Measurements from ENCODE around the gene INAVA. TPM values are rescaled to one million over a fixed set of nuclear protein-coding genes. Genes with fewer than 3 reads are reported as not detected.
A peak's percentile ranks its signal among the peaks of the same experiment; 100 is the strongest.

Gene INAVA
- polyA plus RNA-seq, 3 donors from 2014 or later = 0.10 TPM; not detected in 2

- peaks cover 4 to 8% (median 4%) of the 10 kb centered on the region in 3 donors for H3K27me3 Mint-ChIP-seq (ENCODE audit: low read depth in 3 of 3)
- no peaks in the 10 kb centered on the region for H3K9me3 Mint-ChIP-seq
- H3K4me3 Mint-ChIP-seq = peak overlapping the region; percentile 43 to 89 (median 78)
- peak overlapping the region; percentile 68 to 97 (median 79) for H3K27ac Mint-ChIP-seq
- H3K36me3 Mint-ChIP-seq = peaks cover 0 to 2% (median 2%) of the 10 kb centered on the region in 3 donors
- no peak for DNase-seq
- H3K4me1 Mint-ChIP-seq = peaks cover 43 to 53% of the 10 kb centered on the region in 2 donors
Measured at GRCh38 chr1:200869376-200869752, 25.3 kb upstream of the INAVA start.

GRCh38 chr1:200869753-200870391 is 24.8 kb upstream of the INAVA start:
- no peaks in the 10 kb centered on the region for H3K9me3 Mint-ChIP-seq
- H3K4me1 Mint-ChIP-seq = peaks cover 47 to 58% of the 10 kb centered on the region in 2 donors
- H3K4me3 Mint-ChIP-seq = peak overlapping the region; percentile 43 to 89 (median 78)
- DNase-seq = peak in 1 of 3 donors; percentile 54
- H3K36me3 Mint-ChIP-seq = peaks cover 0 to 7% (median 7%) of the 10 kb centered on the region in 3 donors
- peaks cover 4 to 13% (median 6%) of the 10 kb centered on the region in 3 donors for H3K27me3 Mint-ChIP-seq (ENCODE audit: low read depth in 3 of 3)
- peak overlapping the region; percentile 68 to 97 (median 79) for H3K27ac Mint-ChIP-seq

- peaks cover 62 to 71% of the 10 kb centered on the region in 2 donors for H3K4me1 Mint-ChIP-seq
- H3K4me3 Mint-ChIP-seq = peak within 1 kb of the TSS; percentile 67 to 89 (median 75)
- peak in 1 of 3 donors; percentile 24 for DNase-seq
- peaks cover 0 to 13% (median 6%) of the 10 kb centered on the region in 3 donors for H3K27me3 Mint-ChIP-seq (ENCODE audit: low read depth in 3 of 3)
- peaks cover 4 to 7% (median 7%) of the 10 kb centered on the region in 3 donors for H3K36me3 Mint-ChIP-seq
- peak within 1 kb of the TSS; percentile 51 to 93 (median 76) for H3K27ac Mint-ChIP-seq
- no peaks in the 10 kb centered on the region for H3K9me3 Mint-ChIP-seq
Measured at GRCh38 chr1:200872446-200873115, 22.1 kb upstream of the INAVA start, which contains the start of gene GPR25. GPR25 (plus strand) TSS chr1:200872981; CDS start chr1:200873038, 57 bp downstream.

- H3K4me3 Mint-ChIP-seq = peak overlapping the region; percentile 67 to 86 (median 74)
- H3K36me3 Mint-ChIP-seq = peaks cover 4 to 7% (median 7%) of the 10 kb centered on the region in 3 donors
- peak overlapping the region in 3 of 6 donors; percentile 59 to 84 (median 75) for H3K27ac Mint-ChIP-seq
- peak in 1 of 3 donors; percentile 19 for DNase-seq
- peaks cover 0 to 13% (median 7%) of the 10 kb centered on the region in 3 donors for H3K27me3 Mint-ChIP-seq (ENCODE audit: low read depth in 3 of 3)
- H3K4me1 Mint-ChIP-seq = peaks cover 66 to 71% of the 10 kb centered on the region in 2 donors
- H3K9me3 Mint-ChIP-seq = no peaks in the 10 kb centered on the region
Measured at GRCh38 chr1:200873116-200873670, 21.5 kb upstream of the INAVA start.

GRCh38 chr1:200873671-200874397 is 20.9 kb upstream of the INAVA start:
- DNase-seq = peak in 2 of 3 donors; percentile 28
- H3K4me1 Mint-ChIP-seq = peaks cover 70 to 76% of the 10 kb centered on the region in 2 donors
- peak overlapping the region; percentile 16 to 84 (median 68) for H3K27ac Mint-ChIP-seq
- peak overlapping the region; percentile 67 to 86 (median 74) for H3K4me3 Mint-ChIP-seq
- H3K9me3 Mint-ChIP-seq = no peaks in the 10 kb centered on the region
- H3K27me3 Mint-ChIP-seq (ENCODE audit: low read depth in 3 of 3) = peaks cover 2 to 13% (median 9%) of the 10 kb centered on the region in 3 donors
- H3K36me3 Mint-ChIP-seq = peaks cover 7 to 9% (median 7%) of the 10 kb centered on the region in 3 donors

- Mint-ChIP-seq H3K36me3 (peaks cover 7 to 9% (median 7%) of the 10 kb centered on the region in 3 donors), H3K27ac (peak overlapping the region in 4 of 6 donors; percentile 17 to 74 (median 58)), H3K9me3 (no peaks in the 10 kb centered on the region), H3K27me3 (ENCODE audit: low read depth in 3 of 3) (peaks cover 2 to 13% (median 9%) of the 10 kb centered on the region in 3 donors), H3K4me1 (peaks cover 65 to 69% of the 10 kb centered on the region in 2 donors), H3K4me3 (peak overlapping the region; percentile 59 to 82 (median 66))
- DNase-seq = no peak
Measured at GRCh38 chr1:200874694-200875093, 20.0 kb upstream of the INAVA start.

GRCh38 chr1:200875416-200875815 is 19.3 kb upstream of the INAVA start:
- Mint-ChIP-seq H3K27ac (peak overlapping the region in 1 of 6 donors; percentile 46), H3K36me3 (peaks cover 7 to 9% (median 7%) of the 10 kb centered on the region in 3 donors), H3K4me1 (peaks cover 64 to 69% of the 10 kb centered on the region in 2 donors), H3K27me3 (ENCODE audit: low read depth in 3 of 3) (peaks cover 2 to 11% (median 9%) of the 10 kb centered on the region in 3 donors), H3K4me3 (peak overlapping the region in 3 of 5 donors; percentile 8 to 74 (median 69)), H3K9me3 (no peaks in the 10 kb centered on the region)
- no peak for DNase-seq

GRCh38 chr1:200877010-200877409 is 17.7 kb upstream of the INAVA start:
- DNase-seq = no peak
- H3K27me3 Mint-ChIP-seq (ENCODE audit: low read depth in 3 of 3) = peaks cover 2 to 11% (median 7%) of the 10 kb centered on the region in 3 donors
- peak overlapping the region in 2 of 5 donors; percentile 12 to 22 for H3K4me3 Mint-ChIP-seq
- H3K27ac Mint-ChIP-seq = peak overlapping the region in 4 of 6 donors; percentile 3 to 27 (median 17)
- peaks cover 54 to 66% of the 10 kb centered on the region in 2 donors for H3K4me1 Mint-ChIP-seq
- no peaks in the 10 kb centered on the region for H3K9me3 Mint-ChIP-seq
- H3K36me3 Mint-ChIP-seq = peaks cover 7 to 9% (median 7%) of the 10 kb centered on the region in 3 donors

- DNase-seq = peak in 1 of 3 donors; percentile 12
- Mint-ChIP-seq H3K4me1 (peaks cover 50 to 63% of the 10 kb centered on the region in 2 donors), H3K4me3 (peak overlapping the region in 1 of 5 donors; percentile 53)
Measured at GRCh38 chr1:200877839-200878551, 16.7 kb upstream of the INAVA start.

GRCh38 chr1:200880212-200880611 is 14.5 kb upstream of the INAVA start:
- peaks cover 0 to 7% (median 6%) of the 10 kb centered on the region in 3 donors for H3K36me3 Mint-ChIP-seq
- no peaks in the 10 kb centered on the region for H3K9me3 Mint-ChIP-seq
- H3K27me3 Mint-ChIP-seq (ENCODE audit: low read depth in 3 of 3) = peaks cover 0 to 5% (median 2%) of the 10 kb centered on the region in 3 donors
- no peak for DNase-seq
- peak overlapping the region in 1 of 5 donors; percentile 7 for H3K4me3 Mint-ChIP-seq
- peak overlapping the region in 1 of 6 donors; percentile 14 for H3K27ac Mint-ChIP-seq
- H3K4me1 Mint-ChIP-seq = peaks cover 54 to 66% of the 10 kb centered on the region in 2 donors

More at GRCh38 chr1:200877839-200878551, 16.7 kb upstream of the INAVA start:
- Mint-ChIP-seq H3K9me3 (no peaks in the 10 kb centered on the region), H3K27me3 (ENCODE audit: low read depth in 3 of 3) (peaks cover 2 to 6% (median 6%) of the 10 kb centered on the region in 3 donors), H3K36me3 (peaks cover 7 to 9% (median 7%) of the 10 kb centered on the region in 3 donors), H3K27ac (peak overlapping the region in 3 of 6 donors; percentile 55 to 82 (median 58))

- no peak for DNase-seq
- Mint-ChIP-seq H3K4me1 (peaks cover 62 to 79% of the 10 kb centered on the region in 2 donors), H3K9me3 (no peaks in the 10 kb centered on the region), H3K27me3 (ENCODE audit: low read depth in 3 of 3) (peaks cover 4 to 8% (median 7%) of the 10 kb centered on the region in 3 donors), H3K4me3 (peak overlapping the region in 1 of 5 donors; percentile 65), H3K36me3 (peaks cover 0 to 6% (median 3%) of the 10 kb centered on the region in 3 donors), H3K27ac (peak overlapping the region in 4 of 6 donors; percentile 18 to 93 (median 51))
Measured at GRCh38 chr1:200883118-200883517, 11.6 kb upstream of the INAVA start.

All from immature natural killer cell (primary cell).